Measurements from ENCODE around the gene SLC5A11.
A peak's percentile ranks its signal among the peaks of the same experiment; 100 is the strongest.
"Not testable (repeated sequence)": the region's sequence is repeated elsewhere in the genome, so short reads cannot be mapped to it uniquely, and the experiment has no call there.

The SLC5A11 gene

DNA sequence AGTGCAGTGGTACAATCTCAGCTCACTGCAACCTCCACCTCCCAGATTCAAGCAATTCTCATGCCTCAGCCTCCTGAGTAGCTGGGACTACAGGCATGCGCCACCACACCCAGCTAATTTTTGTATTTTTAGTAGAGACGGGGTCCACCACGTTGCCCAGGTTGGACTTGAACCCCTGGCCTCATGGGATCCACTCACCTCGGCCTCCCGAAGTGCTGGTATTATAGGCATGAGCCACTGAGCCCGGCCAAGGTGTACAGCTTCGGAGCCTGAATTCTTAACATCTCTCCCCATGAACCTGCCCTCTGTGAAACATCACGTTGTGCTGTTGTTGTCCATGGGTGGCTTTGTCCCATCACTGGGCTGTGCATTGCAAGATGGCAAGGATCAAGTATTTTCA lies 11.1 kb downstream of the SLC5A11 start:
- not testable (repeated sequence) for DNase-seq (ENCODE audit: low read depth in 1 of 2, low spot score in 1 of 2)

DNA sequence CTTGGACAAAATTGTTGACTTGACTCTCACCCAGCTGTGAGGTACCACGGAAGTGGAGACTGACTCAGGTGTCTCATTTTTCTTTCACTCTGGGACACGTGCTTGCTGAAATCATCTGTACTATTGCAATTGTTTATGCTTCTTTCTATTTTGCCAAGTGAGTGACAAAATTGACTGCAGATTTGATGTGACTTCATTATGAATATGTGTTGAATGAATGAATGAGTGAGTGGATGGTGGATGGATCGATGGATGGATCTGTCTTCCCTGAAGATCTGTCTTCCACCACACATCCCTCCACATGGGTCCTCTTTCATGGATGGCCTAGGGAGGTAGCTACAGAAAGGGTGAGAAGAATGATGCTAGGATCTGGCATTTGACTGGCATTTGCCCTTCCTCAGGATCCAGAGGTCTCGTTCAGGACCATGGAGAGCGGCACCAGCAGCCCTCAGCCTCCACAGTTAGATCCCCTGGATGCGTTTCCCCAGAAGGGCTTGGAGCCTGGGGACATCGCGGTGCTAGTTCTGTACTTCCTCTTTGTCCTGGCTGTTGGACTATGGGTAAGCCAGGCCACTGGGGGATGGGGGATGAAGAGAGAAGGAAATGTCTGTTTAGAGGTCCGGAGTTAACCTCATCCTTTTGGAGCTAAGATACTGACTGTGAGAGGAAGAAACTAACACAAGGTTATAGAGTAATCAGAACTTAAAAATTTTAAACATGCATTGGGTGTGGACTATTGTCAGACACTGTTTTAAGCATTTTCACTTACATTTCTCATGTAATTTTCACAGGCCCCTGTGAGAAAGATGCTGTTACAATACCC lies 12.7 kb downstream of the SLC5A11 start:
- peak in 1 of 2 donors; percentile 8 for DNase-seq (ENCODE audit: low read depth in 1 of 2, low spot score in 1 of 2)

DNA sequence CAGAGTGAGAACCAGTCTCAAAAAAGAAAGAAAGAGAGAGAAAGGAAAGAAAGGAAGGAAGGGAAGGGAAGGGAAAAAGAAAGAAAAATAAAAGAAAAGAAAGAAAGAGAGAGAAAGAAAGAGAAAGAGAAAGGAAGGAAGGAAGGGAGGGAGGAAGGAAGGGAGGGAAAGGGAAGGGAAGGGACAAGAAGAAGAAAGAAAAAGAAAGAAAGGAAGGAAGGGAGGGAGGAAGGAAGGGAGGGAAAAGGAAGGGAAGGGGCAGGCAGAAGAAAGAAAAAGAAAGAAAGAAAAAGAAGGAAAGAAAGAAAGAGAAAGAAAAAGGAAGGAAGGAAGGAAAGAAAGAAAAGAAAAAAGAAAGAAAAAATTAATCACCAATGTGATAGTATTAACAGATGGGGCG lies 15.7 kb downstream of the SLC5A11 start:
- no peak for DNase-seq (ENCODE audit: low read depth in 1 of 2, low spot score in 1 of 2)

DNA sequence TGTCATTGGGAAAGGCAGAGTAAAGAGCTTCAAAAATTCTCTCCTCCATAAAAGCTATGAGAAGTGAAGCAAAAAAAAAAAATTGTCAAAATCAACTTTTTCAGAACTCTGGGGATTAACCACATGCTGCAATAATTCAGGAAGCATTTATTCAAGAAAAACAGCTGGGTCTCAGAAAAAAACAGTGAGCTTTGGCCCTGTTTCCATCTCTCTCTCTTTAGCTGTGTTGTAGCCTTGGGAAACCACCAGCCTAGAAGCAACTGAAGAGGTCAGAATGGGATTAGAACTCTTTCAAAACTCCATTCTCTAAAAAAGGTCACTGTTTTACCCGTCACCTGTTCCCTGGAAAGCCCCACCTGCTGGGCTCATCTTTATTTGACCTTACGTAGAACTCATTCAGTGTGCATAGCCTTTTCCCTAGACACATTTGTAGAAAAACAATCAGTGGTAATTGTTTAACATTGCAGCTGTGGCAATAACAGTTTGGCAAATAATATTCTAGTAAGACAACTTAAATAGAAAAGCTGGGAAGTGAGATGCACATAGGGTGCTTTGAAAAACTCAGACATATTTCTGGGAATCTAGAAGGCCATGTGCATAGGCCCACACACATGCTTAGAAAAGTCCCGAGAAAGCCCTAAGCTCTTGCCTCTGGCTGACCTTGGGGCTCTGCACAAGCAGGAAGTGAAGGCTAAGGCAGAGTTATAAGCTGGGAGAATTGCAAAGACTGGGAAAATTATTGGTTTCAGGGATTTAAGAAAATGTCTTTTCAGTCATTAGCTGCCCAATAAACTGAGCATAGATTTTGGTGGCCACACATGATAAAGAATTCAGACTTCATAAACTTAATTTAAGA lies 18.0 kb downstream of the SLC5A11 start:
- no peak for DNase-seq (ENCODE audit: low read depth in 1 of 2, low spot score in 1 of 2)

DNA sequence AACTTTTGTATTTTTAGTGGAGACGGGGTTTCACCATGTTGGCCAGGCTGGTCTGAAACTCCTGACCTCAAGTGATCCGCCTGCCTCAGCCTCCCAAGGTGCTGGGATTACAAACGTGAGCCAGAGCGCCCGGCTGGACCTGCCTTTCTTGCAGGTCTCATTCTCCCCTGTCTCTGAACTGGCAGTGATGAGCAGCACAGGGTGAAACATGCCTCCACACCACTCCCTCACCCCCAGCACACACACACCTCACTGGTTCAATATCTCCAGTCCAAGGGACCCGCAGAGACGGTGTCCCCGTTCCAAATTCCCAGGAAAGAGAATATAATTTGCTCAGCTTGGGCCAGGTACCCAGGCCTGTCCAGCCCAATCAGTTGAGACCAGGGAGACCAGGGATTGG lies 23.3 kb downstream of the SLC5A11 start:
- DNase-seq (ENCODE audit: low read depth in 1 of 2, low spot score in 1 of 2), result no peak

DNA sequence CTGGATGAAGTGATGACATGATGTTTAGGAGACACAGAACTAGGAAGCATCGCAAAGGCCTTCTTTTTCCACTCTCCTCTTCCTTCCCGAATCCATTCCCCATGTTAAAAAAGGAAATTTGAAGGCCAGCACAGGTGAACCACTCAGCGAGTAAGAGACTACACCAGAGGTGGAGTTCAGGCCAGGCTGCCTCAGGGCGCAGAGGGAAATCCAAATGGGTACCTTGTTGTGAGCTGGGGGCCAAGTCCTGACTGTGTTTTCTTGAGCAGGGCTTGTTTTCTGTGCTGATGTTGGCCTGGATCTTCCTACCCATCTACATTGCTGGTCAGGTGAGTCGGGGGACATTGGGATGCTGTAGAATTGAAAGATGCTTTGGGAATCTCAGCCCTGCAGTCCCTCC lies 26.1 kb downstream of the SLC5A11 start:
- no peak for DNase-seq (ENCODE audit: low read depth in 1 of 2, low spot score in 1 of 2)

DNA sequence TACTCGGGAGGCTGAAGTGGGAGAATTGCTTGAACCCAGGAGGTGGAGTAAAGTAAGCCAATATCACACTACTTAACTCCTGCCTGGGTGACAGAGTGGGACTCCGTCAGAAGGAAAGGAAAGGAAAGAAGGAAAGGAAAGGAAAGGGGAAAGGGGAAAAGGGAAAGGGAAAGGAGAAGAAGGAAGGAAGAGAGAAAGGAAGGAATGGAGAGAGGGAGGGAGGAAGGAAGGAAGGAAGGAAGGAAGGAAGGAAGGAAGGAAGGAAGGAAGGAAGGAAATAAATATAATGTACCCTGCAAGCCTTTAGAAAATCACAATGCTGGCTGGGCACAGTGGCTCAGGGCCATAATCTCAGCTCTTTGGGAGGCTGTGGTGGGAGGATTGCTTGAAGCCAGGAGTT lies 27.3 kb downstream of the SLC5A11 start:
- no peak for DNase-seq (ENCODE audit: low read depth in 1 of 2, low spot score in 1 of 2)

DNA sequence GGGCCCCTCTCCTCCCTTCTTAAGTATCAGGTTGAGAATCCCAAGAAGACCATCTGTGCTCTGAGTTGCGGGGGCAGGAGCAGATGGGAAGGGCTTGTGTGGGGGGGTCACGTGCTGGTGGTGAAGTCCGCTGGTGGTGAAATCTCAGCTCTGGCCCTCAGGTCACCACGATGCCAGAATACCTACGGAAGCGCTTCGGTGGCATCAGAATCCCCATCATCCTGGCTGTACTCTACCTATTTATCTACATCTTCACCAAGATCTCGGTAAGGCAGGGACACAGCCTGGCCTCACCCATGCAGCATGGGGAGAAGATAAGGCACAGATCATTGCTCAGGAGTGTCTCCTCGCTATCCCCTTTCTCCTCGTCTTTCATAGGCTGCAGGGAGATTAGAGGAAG lies 29.7 kb downstream of the SLC5A11 start:
- DNase-seq (ENCODE audit: low read depth in 1 of 2, low spot score in 1 of 2), result no peak

DNA sequence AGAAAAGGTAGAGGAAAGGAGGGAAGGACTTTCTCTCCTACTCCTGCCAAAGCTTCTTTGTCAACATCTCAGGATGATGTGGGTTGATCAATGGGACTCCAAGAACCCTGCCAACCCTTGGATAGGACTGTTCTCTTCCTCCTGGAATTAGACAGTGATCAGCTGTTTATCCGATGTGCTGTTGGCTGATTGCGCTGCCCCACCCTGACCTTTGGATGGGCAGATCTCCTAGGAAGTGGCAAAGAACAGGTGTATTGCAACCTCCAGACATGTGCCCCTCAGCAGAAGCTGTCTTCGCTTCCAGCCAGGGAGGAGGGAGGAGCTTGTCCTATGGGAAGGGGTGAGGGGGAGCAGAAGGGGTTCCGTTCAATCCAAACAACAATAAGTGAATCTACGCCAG lies 30.5 kb downstream of the SLC5A11 start:
- DNase-seq (ENCODE audit: low read depth in 1 of 2, low spot score in 1 of 2), result no peak

DNA sequence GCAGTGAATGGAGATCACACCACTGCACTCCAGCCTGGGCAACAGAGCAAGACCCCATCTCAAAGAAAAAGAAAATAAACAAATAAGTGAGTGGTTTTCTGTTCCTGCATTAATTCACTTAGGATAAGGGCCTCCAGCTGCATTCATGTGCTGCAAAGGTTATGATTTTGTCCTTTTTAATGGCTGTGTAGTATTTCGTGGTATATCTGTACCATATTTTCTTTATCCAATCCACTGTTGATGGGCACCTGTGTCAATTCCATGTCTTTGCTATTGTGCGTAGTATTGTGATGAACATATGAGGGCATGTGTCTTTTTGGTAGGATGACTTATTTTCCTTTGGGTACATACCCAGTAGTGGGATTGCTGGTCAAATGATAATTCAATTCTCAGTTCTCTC lies 33.9 kb downstream of the SLC5A11 start:
- no peak for DNase-seq (ENCODE audit: low read depth in 1 of 2, low spot score in 1 of 2)

DNA sequence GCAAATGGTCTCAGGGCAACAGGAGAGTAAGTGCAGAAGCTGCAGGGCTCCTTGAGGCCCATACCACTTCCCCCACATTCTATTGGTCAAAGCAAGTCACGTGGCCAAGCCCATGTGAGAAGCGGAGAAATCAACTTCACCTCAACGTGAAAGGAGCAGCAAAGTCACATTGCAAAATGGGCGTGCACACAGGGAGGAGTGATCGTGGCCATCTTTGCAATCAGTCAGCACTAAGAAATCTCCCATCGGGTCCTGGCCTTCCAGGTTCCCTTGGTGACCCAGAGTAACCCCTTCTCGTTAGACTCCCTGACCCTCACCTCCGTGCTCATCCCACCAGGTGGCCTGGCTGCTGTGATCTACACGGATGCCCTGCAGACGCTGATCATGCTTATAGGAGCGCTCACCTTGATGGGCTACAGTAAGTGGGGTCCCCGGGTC lies 38.0 kb downstream of the SLC5A11 start:
- no peak for DNase-seq (ENCODE audit: low read depth in 1 of 2, low spot score in 1 of 2)

DNA sequence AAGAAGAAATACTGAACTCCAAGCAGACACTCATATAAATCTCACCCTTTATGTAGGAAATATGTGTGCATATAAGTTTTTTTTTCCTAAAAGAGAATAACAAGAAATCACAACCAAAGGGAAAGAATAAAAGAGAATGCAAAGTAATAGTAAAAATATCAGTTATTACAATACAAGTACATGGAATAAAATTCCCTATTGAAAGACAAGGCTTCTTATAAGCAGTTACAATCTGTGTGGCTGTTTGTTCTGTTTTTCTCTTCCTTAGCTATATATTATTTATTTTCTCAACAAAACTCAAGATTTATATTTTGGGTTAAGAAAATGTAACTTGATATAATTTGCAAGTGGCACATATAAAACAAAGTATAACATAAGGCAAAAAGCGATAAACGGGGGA lies 41.7 kb downstream of the SLC5A11 start:
- no peak for DNase-seq (ENCODE audit: low read depth in 1 of 2, low spot score in 1 of 2)

DNA sequence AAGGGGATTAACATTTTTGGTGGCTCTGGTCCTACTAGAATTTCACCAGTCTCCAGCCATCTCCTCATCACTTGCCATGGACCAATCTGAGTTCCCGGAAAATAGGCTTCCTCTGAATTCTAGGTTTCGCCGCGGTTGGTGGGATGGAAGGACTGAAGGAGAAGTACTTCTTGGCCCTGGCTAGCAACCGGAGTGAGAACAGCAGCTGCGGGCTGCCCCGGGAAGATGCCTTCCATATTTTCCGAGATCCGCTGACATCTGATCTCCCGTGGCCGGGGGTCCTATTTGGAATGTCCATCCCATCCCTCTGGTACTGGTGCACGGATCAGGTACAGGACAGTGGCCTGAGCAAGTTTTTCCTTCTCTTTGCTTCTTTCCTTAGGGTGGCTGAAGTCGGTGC lies 45.0 kb downstream of the SLC5A11 start:
- DNase-seq (ENCODE audit: low read depth in 1 of 2, low spot score in 1 of 2), result no peak

DNA sequence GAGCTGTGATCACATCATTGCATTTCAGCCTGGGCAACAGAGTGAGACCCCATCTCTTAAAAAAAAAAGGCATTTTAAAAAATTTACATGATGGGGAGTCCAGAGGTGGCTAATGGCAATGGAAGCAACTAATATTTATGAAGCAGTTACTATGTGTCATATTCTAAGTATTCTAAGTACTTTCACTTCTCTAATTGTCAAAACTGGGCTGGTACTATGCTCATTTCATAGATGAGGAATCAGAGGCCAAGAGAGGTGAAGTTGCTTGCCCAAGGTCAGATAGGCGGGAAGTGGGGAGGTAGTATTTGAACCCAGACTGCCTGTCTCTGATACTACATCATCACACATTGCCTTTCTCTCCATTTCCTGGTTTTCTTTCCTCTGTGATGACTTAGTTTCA lies 50.7 kb downstream of the SLC5A11 start:
- DNase-seq (ENCODE audit: low read depth in 1 of 2, low spot score in 1 of 2), result no peak

DNA sequence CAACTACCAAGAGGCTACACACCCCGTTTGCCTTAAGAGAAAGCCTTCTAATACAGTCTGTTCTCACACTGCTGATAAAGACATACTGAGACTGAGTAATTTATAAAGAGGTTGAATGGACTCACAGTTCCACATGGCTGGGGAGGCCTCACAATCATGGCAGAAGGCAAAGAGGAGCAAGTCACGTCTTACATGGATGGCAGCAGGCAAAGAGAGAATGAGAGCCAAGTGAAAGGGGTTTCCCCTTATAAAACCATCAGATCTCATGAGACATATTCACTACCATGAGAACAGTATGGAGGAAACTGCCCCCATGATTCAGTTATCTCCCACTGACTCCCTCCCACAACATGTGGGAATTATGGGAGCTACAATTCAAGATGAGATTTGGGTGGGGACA lies 51.8 kb downstream of the SLC5A11 start:
- DNase-seq (ENCODE audit: low read depth in 1 of 2, low spot score in 1 of 2), result not testable (repeated sequence)

DNA sequence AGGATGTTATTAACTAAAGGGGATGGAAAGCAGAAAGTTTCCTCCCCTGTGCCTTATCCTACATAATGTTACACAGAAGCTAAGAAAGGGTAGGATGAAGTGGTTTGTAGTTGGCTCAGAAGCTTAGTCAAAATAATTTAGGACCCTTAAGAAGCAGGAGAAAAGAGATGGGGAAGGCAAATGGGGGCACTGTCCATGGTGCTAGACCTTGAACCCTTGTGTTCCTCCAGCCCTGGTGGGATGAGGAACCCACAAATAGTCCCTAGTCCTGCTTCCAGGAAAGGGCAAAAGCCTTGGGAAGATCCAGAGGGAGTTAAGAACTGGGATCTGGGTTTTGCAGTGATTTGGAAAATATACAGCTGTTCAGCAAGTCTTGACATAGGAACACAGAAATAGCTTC lies 54.5 kb downstream of the SLC5A11 start:
- DNase-seq (ENCODE audit: low read depth in 1 of 2, low spot score in 1 of 2), result no peak

DNA sequence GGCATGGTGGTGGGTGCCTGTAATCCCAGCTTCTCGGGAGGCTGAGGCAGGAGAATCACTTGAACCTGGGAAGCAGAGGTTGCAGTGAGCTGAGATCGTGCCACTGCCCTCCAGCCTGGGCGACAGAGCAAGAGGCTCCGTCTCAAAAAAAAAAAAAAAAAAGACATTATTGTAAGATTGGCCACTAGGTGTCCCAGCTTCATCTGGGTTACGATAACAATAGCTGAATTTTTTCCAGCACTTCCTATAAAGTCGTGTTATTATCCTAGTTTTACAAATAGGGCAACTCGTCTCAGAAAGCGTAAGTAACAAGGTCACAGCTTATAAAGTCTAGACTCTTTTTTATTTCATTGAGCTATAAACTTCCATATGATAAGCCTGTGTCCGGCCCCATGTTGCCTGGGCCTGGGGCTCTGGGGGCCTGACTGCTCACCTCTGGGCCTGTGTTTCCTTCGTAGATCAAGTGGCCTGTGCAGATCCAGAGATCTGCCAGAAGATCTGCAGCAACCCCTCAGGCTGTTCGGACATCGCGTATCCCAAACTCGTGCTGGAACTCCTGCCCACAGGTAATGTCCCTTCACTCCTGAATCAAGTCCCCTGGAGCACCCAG lies 60.5 kb downstream of the SLC5A11 start:
- DNase-seq (ENCODE audit: low read depth in 1 of 2, low spot score in 1 of 2), result no peak

DNA sequence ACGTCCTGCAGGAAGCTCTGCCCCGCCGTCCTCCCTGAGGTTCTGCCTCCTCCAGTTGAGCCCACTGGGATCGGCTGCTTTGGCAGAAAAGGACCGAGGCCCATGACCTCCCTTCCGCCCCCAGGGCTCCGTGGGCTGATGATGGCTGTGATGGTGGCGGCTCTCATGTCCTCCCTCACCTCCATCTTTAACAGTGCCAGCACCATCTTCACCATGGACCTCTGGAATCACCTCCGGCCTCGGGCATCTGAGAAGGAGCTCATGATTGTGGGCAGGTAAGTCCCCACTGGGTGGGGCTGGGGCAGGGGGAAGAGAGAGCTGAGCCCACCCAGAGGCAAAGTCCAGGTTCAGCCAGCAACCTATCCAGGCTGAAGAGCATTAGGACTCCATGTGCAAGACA lies 61.1 kb downstream of the SLC5A11 start:
- no peak for DNase-seq (ENCODE audit: low read depth in 1 of 2, low spot score in 1 of 2)

DNA sequence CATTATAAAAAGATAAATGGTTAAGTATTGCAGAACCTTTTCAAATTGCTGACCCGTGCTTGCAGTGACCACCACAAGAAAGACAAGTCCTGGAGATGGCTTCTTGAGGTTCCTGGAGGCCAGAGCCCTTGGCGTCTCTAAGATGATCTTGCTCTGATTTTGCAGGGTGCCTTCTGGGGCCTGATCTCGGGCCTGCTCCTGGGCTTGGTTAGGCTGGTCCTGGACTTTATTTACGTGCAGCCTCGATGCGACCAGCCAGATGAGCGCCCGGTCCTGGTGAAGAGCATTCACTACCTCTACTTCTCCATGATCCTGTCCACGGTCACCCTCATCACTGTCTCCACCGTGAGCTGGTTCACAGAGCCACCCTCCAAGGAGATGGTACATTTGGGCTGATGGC lies 63.0 kb downstream of the SLC5A11 start:
- DNase-seq (ENCODE audit: low read depth in 1 of 2, low spot score in 1 of 2), result no peak

DNA sequence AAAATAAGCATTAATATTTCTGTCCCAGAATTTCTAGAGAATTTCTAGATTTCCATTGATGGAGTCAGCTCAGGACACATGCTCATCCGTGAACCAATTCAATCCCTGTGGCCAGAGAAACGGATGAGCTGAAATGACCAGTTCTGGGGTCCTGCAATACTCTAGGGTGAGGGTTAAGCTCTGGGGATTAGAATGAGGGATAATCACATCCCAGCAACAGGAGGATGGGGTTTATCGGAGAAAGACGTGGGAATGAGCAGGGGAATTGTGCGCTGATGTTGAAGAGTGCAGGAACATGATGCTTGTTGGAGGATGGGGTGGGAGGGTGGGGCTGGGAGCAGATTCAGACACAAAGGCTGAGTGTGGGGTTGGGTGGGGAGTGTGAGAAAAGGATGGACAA lies 64.1 kb downstream of the SLC5A11 start:
- DNase-seq (ENCODE audit: low read depth in 1 of 2, low spot score in 1 of 2), result no peak

DNA sequence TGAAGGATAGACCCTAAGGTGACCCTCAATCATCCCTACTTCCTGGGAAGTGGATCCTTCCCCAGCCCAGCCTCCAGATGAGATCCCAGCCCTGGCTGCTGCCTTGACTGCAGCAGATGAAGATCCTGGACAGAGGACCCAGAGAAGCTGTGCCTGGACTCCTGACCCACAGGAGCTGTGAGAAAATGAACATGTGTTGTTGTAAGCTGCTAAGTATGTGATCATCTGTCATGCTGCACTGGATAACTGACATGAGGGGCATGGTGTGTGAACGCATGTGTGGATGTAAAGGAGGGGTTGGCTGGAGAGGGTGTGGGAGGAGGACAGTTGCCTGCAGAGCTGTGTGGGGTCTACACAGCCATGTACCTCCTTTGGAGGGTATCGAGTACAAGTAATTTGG lies 69.3 kb downstream of the SLC5A11 start:
- DNase-seq (ENCODE audit: low read depth in 1 of 2, low spot score in 1 of 2), result no peak

DNA sequence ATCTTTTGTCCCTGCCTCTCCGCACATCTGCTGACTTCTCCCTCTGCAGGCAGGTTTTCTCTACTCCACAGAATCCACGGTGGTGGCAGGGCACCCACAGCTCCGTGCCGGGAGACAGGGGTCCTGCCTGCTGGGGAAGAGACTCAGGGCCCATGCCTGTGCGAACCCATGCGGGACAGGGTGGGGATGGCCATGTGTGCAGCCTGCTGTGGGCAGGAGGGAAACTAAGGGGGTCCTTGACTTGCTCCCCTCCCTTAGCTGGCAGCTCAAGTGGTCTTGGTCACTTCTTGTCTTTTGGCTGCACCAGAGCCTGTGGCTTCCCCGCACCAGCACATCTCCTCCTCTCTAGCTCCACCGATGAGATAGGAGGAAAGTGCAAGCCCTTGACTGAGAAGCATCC lies 69.8 kb downstream of the SLC5A11 start:
- DNase-seq (ENCODE audit: low read depth in 1 of 2, low spot score in 1 of 2), result no peak
